Thoracic aorta (tissue), 2 donors: ENCODE results near the gene PLXDC2. TPM values are rescaled to one million over a fixed set of nuclear protein-coding genes. Genes with fewer than 3 reads are reported as not detected.

Experiments used
- ATAC-seq: fragments of 150-250 bp; one replicate; pipeline ENCODE4 v1.8.0; 2017; ENCODE audit warnings: low read depth; ENCODE audit not compliant: insufficient number of reproducible peaks, low FRiP score
- DNase-seq: peaks from one replicate; pipeline ENCODE4 v3.0.0-alpha.2; 2020; ENCODE audit warnings: low spot score
- H3K27ac ChIP-seq, 2 donors: fragments of 200-600 bp; sonication (generic); 1 replicate in 1 of 2; 2 replicates in 1 of 2; pipeline ENCODE4 v1.5.1; 2016; ENCODE audit warnings: mild to moderate bottlenecking in 2 of 2, moderate library complexity in 2 of 2
- H3K27me3 ChIP-seq: fragments of 200-600 bp; sonication (generic); replicated peaks from 2 replicates; pipeline ENCODE4 v1.6.0; 2016; ENCODE audit warnings: mild to moderate bottlenecking; ENCODE audit not compliant: insufficient read depth
- H3K36me3 ChIP-seq: fragments of 200-600 bp; sonication (generic); one replicate; pipeline ENCODE4 v1.5.1; 2016
- H3K4me1 ChIP-seq, 2 donors: fragments of 200-600 bp; sonication (generic); 1 replicate in 1 of 2; 2 replicates in 1 of 2; pipeline versions ENCODE4 v1.5.1 to v1.6.0; 2016; ENCODE audit warnings: low read depth in 2 of 2, mild to moderate bottlenecking in 1 of 2; ENCODE audit not compliant: control insufficient read depth in 1 of 2
- H3K4me3 ChIP-seq: fragments of 200-600 bp; sonication (generic); 2 replicates; pipeline ENCODE4 v1.5.1; 2016; ENCODE audit warnings: mild to moderate bottlenecking
- H3K9me3 ChIP-seq: fragments of 200-600 bp; sonication (generic); 2 replicates; pipeline ENCODE4 v1.5.1; 2016
- total RNA-seq, 2 donors: library from RNA; depleted of rRNA; stranded (reverse); fragments of >200 nt; gene quantifications; one replicate each; pipeline versions ENCODE4 v1.1.0 to v1.2.3, GENCODE V29; 2016
- TF ChIP-seq, protein P1 (sequence below): fragments of 200-600 bp; sonication (generic); IDR thresholded peaks from one replicate; pipeline ENCODE4 v1.5.1; 2019; ENCODE audit warnings: antibody characterized with exemption

PLXDC2 gene
- total RNA-seq, 2 donors from 2014 or later, result 105 to 155 TPM

DNA sequence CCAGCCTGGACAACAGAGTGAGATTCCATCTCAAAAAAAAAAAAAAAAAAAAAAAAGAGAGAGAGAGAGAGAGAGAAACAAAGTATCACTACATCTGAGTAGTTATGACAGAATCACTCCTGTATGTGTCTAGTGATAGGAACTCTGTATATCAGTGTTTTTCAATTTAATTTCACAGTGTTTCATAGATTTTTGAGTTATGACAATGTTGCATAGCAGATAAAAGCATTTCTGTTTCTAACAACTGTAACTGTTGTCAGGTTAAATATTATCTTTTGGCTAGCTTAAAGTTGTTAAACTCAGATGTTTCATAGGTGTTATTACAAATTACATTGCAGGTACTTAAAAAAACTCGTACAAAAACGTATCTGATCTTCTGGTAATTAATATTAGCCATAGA lies 60.3 kb downstream of the PLXDC2 start:
- TF ChIP-seq, protein P1, sequence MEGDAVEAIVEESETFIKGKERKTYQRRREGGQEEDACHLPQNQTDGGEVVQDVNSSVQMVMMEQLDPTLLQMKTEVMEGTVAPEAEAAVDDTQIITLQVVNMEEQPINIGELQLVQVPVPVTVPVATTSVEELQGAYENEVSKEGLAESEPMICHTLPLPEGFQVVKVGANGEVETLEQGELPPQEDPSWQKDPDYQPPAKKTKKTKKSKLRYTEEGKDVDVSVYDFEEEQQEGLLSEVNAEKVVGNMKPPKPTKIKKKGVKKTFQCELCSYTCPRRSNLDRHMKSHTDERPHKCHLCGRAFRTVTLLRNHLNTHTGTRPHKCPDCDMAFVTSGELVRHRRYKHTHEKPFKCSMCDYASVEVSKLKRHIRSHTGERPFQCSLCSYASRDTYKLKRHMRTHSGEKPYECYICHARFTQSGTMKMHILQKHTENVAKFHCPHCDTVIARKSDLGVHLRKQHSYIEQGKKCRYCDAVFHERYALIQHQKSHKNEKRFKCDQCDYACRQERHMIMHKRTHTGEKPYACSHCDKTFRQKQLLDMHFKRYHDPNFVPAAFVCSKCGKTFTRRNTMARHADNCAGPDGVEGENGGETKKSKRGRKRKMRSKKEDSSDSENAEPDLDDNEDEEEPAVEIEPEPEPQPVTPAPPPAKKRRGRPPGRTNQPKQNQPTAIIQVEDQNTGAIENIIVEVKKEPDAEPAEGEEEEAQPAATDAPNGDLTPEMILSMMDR, result no peak

DNA sequence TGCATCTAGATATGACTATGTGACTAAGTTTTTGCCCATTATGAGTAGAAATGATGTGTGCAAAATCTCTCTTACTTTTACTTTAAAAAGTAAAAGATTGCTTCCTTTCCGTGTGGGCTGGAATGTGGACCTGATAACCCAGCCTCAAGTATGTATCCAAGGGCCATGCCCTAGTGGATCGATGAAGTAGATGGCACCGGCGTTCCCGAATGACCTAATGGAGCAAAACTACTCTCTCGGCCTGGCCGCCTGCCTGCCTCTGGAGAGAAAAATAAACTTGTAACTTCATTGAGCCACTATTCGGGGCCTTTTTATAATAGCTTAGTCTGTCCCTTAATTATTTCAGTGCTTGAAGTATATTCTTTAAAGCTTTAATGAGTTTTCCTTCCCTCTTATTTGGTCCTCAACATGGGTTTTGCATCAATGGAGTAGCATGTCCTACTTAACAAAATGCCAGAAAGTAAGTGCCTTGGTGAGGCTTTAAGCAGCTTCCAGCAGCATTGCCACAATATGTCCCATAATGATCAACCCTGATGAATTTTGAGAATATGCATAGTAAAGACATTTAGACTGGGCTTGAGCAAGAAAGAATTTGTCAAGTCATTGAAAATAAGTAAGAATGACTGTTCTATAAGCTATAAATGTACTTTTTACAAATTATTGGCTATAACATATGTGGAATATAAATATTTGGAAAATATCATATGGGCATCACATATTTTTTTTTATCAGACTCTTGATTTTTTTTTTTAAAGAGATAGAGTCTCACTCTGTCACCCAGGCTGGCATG lies 61.4 kb downstream of the PLXDC2 start:
- Histone ChIP-seq H3K4me1 (peaks cover 30 to 59% of the 10 kb centered on the region in 2 donors), H3K4me3 (peak overlapping the region; percentile 47), H3K36me3 (no peaks in the 10 kb centered on the region), H3K27ac (peak overlapping the region; percentile 27 to 58), H3K9me3 (no peaks in the 10 kb centered on the region), H3K27me3 (no peaks in the 10 kb centered on the region)
- no peak for ATAC-seq
- TF ChIP-seq, protein P1, result no peak
- no peak for DNase-seq

More for the DNA sequence above, 60.3 kb downstream of the PLXDC2 start:
- Histone ChIP-seq H3K27me3 (no peaks in the 10 kb centered on the region), H3K4me3 (no peak overlapping the region), H3K9me3 (no peaks in the 10 kb centered on the region), H3K27ac (no peak overlapping the region), H3K36me3 (no peaks in the 10 kb centered on the region), H3K4me1 (peaks cover 30 to 61% of the 10 kb centered on the region in 2 donors)
- no peak for DNase-seq
- no peak for ATAC-seq

DNA sequence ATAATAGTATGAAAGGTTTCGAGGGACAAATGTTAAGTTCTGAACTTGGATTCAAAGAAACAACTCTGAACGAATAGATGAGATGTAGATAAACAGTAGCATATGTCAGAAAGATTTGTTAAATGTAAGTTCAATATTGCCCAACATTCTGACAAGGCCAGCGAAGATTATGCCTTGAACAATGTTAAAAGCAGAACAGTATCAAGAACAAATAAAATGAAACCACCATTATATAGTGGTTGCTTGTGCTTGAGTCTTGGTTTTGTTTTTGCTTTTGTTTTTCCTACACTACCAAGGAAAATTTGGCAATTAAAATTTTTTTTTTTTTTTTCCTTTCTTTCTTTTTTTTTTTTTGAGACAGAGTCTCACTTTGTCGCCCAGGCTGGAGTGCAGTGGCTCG lies 66.4 kb downstream of the PLXDC2 start:
- TF ChIP-seq, protein P1, result no peak
- ATAC-seq, result no peak
- Histone ChIP-seq H3K27me3 (no peaks in the 10 kb centered on the region), H3K4me1 (peaks cover 19 to 34% of the 10 kb centered on the region in 2 donors), H3K36me3 (no peaks in the 10 kb centered on the region), H3K4me3 (no peak overlapping the region), H3K9me3 (no peaks in the 10 kb centered on the region), H3K27ac (no peak overlapping the region)
- DNase-seq, result no peak

DNA sequence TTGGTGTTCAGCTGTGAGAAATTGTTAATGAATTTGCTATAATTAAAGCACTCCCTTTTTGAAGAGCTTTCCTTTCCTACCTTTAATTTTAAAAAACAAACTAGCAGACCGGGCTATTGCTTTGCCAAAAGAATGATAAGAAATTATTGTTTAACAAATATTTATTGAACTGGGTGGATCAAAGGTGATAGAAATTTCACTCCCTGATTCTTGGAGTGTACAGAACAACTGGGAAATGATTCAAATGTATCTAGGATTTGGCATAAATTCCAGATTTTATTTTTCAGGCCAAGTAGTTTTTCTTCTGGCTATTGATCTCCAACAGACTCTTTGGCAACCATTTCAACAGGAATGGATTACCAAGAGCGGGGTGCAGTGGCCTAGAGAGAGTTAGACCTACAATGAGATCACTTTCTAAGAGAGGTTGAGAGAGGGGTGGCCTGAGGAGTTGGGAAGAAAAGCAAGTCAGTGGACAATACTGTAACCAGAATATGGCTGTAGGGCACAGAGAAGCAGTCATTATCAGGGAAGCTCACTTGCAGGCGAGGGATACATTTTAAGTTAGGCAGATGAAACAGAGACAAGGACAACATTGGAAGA lies 71.9 kb downstream of the PLXDC2 start:
- H3K36me3 ChIP-seq, result no peaks in the 10 kb centered on the region
- ATAC-seq (no peak), DNase-seq (no peak)
- no peak overlapping the region for H3K27ac ChIP-seq
- TF ChIP-seq, protein P1, result no peak
- no peaks in the 10 kb centered on the region for H3K9me3 ChIP-seq
- H3K27me3 ChIP-seq, result no peaks in the 10 kb centered on the region
- peaks cover 25 to 32% of the 10 kb centered on the region in 2 donors for H3K4me1 ChIP-seq
- H3K4me3 ChIP-seq, result no peak overlapping the region

DNA sequence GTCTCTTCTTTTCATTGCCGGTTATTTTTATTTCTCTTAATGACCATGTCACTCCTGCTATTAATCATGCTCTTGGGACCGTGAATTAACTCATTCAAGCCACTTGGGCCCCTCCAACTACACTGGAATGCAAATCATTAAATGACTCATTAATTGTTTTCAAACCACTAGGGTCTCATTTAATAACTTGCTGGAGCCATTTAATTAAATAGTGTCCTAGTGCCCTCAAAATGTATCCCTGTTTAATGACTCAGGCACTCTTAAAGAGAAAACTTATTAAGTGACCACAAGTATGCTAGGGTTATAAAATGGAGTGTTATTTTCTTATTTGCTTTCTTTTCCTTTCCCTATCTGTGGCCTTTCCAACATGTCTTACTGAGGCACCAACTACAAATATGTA lies 73.0 kb downstream of the PLXDC2 start:
- no peak overlapping the region for H3K4me3 ChIP-seq
- no peak overlapping the region for H3K27ac ChIP-seq
- H3K9me3 ChIP-seq, result no peaks in the 10 kb centered on the region
- DNase-seq, result no peak
- H3K4me1 ChIP-seq, result peaks cover 25 to 40% of the 10 kb centered on the region in 2 donors
- ATAC-seq, result no peak
- TF ChIP-seq, protein P1, result no peak
- no peaks in the 10 kb centered on the region for H3K27me3 ChIP-seq
- H3K36me3 ChIP-seq, result no peaks in the 10 kb centered on the region
